Muscle of leg (tissue), 11 donors: ENCODE results near the gene GREM2. TPM values are rescaled to one million over a fixed set of nuclear protein-coding genes. Genes with fewer than 3 reads are reported as not detected.

Experiments
- DNase-seq: peaks from one replicate; pipeline ENCODE4 v3.0.0; 2013
- H3K27ac ChIP-seq: one replicate; pipeline ENCODE4 v1.5.1; 2013; ENCODE audit warnings: mild to moderate bottlenecking, low read length, control low read depth
- H3K27me3 ChIP-seq: one replicate; pipeline ENCODE4 v1.6.1; 2013; ENCODE audit warnings: low read length; ENCODE audit not compliant: control insufficient read depth, insufficient read depth
- H3K36me3 ChIP-seq: one replicate; pipeline ENCODE4 v1.6.1; 2013; ENCODE audit warnings: low read length; ENCODE audit not compliant: control insufficient read depth, insufficient read depth
- H3K4me1 ChIP-seq: one replicate; pipeline ENCODE4 v1.6.1; 2013; ENCODE audit warnings: low read length; ENCODE audit not compliant: control insufficient read depth, insufficient read depth
- H3K4me3 ChIP-seq: one replicate; pipeline ENCODE4 v1.5.1; 2013; ENCODE audit warnings: low read length, control low read depth
- H3K9me3 ChIP-seq: replicated peaks from 2 replicates; pipeline ENCODE4 v1.6.1; 2013; ENCODE audit warnings: low read depth, low read length; ENCODE audit not compliant: control insufficient read depth
- WGBS: methylation state at CpG from one replicate; pipeline ENCODE4 v1.1.5; 2013; ENCODE audit warnings: missing lambda C conversion rate; ENCODE audit not compliant: insufficient coverage; 5-methylcytosine and 5-hydroxymethylcytosine counted together
- polyA plus RNA-seq, 8 donors: library from polyadenylated mRNA; unstranded; fragments of 120-200 nt; gene quantifications; one replicate each; pipeline versions ENCODE4 v1.2.1 to v1.2.3, GENCODE V29; 2013; ENCODE audit warnings: inconsistent platforms in 1 of 8, low replicate concordance in 1 of 8; ENCODE audit not compliant: insufficient read length in 8 of 8, insufficient read depth in 1 of 8
- total RNA-seq: library from RNA; stranded (reverse); fragments of 120-200 nt; gene quantifications from one replicate; pipeline ENCODE4 v1.2.4, GENCODE V29; 2013

The GREM2 gene
- total and polyA plus RNA-seq, 9 donors: 2.0 to 8.3 (median 3.2) TPM

DNA sequence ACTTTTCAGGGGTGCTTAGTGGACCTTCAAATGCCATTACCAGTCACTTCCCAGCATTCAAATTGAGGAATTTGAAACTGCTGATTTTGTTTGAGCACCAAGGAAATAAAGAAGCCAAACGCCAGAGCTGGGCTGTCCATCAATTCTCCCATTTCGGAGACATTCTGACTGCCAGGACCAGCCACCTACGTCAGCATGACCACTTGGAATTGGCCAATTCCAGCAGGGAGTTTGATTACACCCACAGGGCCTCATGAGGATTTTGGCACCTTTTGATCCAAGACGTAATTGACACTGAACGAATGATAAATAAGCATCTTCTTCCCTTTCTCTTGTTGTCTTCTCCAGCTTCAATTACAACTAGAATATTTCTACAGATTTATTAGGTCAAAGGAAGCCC, 40.2 kb downstream of the GREM2 start:
- DNase-seq: no peak
- WGBS: 83% methylated on average over 3 of the region's 5 CpGs

DNA sequence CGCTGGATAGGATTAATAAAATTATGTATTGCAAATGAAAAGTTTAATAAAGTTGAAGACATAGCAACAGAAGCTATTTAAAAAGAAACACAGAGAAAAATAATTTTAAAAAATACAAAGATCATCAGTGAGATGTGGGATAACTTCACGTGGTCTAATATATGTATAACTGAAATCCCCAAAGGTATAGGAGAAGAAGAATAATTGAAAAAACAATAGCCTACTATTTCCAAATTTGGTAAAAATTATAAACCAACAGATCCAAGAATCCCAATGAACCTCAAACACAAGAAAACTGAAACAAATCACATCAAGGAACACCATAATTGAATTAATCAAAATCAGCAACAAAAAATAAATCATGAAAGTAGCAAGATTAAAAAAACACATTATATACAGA, 44.9 kb downstream of the GREM2 start:
- no CpG with 5 or more reads among the region's 2 CpGs for WGBS
- no peak overlapping the region for H3K4me3 ChIP-seq
- no peaks in the 10 kb centered on the region for H3K36me3 ChIP-seq
- DNase-seq: no peak
- no peaks in the 10 kb centered on the region for H3K27me3 ChIP-seq
- no peak overlapping the region for H3K27ac ChIP-seq
- no peaks in the 10 kb centered on the region for H3K4me1 ChIP-seq
- no peaks in the 10 kb centered on the region for H3K9me3 ChIP-seq

More for the DNA sequence above, 40.2 kb downstream of the GREM2 start:
- H3K27ac ChIP-seq: no peak overlapping the region
- H3K36me3 ChIP-seq: no peaks in the 10 kb centered on the region
- no peak overlapping the region for H3K4me3 ChIP-seq
- H3K9me3 ChIP-seq: no peaks in the 10 kb centered on the region
- no peaks in the 10 kb centered on the region for H3K4me1 ChIP-seq
- H3K27me3 ChIP-seq: no peaks in the 10 kb centered on the region

DNA sequence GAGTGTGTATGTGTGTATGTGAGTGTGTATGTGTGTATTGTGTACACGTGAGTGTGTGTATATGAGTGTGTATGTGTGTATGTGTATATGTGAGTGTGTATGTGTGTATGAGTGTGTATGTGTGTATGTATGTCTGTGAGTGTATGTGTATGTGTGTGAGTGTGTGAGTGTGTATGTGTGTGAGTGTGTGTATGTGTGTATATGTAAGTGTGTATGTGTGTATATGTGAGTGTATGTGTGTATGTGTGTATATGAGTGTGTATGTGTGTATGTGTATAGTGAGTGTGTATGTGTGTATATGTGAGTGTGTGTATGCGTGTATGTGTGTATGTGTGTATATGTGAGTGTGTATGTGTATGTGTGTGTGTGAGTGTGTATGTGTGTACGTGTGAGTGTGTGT, 49.2 kb downstream of the GREM2 start:
- Histone ChIP-seq H3K36me3 (no peaks in the 10 kb centered on the region), H3K4me1 (no peaks in the 10 kb centered on the region), H3K27me3 (no peaks in the 10 kb centered on the region), H3K4me3 (no peak overlapping the region), H3K27ac (no peak overlapping the region), H3K9me3 (no peaks in the 10 kb centered on the region)
- no peak for DNase-seq
- WGBS: 85% methylated on average over 3 of the region's 3 CpGs

DNA sequence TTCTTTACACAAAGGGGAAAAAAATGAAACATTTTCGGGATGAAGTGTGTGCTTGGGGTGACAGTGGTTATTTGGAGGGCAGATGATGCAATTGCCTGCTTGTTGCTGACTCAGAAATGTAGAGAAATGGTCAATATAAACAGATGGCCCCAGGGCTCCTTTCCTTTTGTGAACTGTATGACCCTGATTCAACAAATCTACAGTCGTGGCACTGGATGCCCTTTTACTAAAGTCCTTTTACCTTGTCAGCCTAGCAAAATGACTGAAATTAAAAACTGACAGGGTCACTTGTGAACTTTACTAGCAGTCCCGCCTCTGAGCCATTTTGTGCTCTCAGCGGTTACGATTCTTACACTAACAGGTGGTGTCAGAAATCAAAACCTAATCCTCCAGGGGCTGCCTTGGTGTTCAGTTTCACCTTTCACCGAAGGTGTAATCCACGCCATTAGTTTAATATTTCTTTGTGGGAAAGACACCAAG, 49.8 kb downstream of the GREM2 start:
- Histone ChIP-seq H3K36me3 (no peaks in the 10 kb centered on the region), H3K4me3 (no peak overlapping the region), H3K27ac (no peak overlapping the region), H3K27me3 (no peaks in the 10 kb centered on the region), H3K4me1 (no peaks in the 10 kb centered on the region), H3K9me3 (no peaks in the 10 kb centered on the region)
- 27% methylated on average over 3 of the region's 7 CpGs for WGBS
- DNase-seq: no peak

DNA sequence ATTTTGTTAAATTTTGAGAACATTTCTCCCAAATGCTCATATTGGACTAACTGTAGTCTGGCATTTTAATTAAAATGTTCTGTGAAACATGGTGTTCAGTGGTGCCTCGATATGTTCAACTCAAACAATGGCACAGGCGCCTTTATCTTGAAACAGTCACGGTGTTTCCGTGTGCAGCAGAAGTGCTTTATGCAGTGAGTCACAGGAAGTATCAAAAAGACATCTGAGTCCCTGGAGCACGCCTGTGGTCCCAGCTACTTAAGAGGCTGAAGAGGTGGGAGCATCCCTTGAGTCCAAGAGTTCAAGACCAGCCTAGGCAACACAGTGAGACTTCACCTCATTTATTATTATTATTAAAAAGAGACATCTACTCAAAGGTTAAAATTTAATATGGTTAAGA, 52.2 kb downstream of the GREM2 start:
- no peak overlapping the region for H3K4me3 ChIP-seq
- peaks cover 2% of the 10 kb centered on the region for H3K4me1 ChIP-seq
- no peak overlapping the region for H3K27ac ChIP-seq
- H3K27me3 ChIP-seq: no peaks in the 10 kb centered on the region
- 93% methylated on average over 4 of the region's 5 CpGs for WGBS
- no peak for DNase-seq
- no peaks in the 10 kb centered on the region for H3K9me3 ChIP-seq
- no peaks in the 10 kb centered on the region for H3K36me3 ChIP-seq

DNA sequence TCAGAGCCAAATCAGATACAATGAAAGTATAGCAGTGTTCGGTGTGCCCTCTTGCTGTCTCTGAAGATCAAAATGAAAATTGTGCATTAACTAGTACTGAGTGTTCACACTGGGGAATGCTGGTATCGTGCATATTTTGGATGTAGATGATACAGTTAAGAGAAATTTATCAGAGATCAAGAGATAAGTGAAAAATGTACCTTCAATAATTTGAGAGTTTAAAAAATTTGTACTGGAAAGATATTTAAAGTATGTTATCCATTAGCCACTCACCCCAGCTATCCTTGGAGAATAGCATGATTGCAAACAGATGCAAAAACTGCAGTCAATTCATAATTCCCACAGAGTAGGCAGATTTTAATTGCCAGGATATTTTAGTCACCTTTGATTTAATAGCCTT, 56.4 kb downstream of the GREM2 start:
- no peaks in the 10 kb centered on the region for H3K36me3 ChIP-seq
- no peak overlapping the region for H3K4me3 ChIP-seq
- peaks cover 2% of the 10 kb centered on the region for H3K4me1 ChIP-seq
- no peaks in the 10 kb centered on the region for H3K27me3 ChIP-seq
- 50% methylated on average over 1 of the region's 2 CpGs for WGBS
- DNase-seq: peak; percentile 29
- H3K9me3 ChIP-seq: no peaks in the 10 kb centered on the region
- no peak overlapping the region for H3K27ac ChIP-seq

DNA sequence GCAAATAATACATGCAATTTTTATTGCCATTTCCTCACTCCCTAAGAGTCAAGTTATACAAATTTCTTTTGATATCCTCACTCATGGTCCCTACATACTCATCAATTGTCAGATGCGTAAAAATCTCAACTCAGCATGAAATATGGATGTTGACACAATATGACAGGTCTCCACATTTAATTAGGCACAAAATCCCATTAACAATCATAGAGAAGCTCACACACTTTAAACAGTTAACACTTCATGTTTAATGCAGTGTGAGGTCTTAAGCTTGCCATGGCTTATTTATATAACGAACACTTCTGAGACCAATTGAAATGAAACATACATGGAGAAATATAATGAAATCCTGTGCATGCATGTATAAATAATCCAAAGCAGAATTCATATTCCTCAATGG, 58.6 kb downstream of the GREM2 start:
- DNase-seq: no peak
- Histone ChIP-seq H3K9me3 (no peaks in the 10 kb centered on the region), H3K36me3 (no peaks in the 10 kb centered on the region), H3K4me3 (no peak overlapping the region), H3K27me3 (no peaks in the 10 kb centered on the region), H3K27ac (no peak overlapping the region), H3K4me1 (peaks cover 2% of the 10 kb centered on the region)
- WGBS: no CpG with 5 or more reads among the region's 2 CpGs

DNA sequence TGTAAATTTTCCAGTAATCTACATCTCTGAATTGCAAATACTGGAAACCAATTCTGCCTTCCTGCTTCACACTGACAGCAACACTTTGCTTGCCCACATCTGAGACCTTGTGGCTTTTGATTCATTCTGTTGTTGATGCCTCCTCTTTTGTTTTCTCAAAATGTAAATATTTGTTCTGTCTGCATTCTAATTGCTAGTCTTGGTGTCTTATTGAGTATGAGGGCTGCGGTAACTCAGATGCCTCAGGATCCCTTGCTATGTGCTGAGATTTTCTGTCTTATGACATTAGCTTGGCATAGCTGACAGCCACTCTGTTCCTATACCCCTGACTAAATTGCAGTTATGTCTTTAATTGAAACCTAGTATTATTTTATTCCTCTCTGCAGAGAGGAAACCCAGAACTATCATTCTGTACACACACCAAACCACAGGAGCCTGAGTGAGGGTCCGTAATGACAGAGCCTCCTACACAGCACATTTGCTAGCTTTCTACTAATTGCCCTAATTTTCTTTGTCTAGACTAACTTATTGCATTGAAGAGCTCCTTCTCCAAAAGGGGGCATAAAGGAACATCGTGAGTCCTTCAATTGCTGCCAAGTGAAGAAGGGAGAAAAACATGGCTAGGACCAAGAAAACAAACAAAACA, 72.1 kb downstream of the GREM2 start:
- no peak overlapping the region for H3K27ac ChIP-seq
- no peak overlapping the region for H3K4me3 ChIP-seq
- no peak for DNase-seq
- H3K9me3 ChIP-seq: no peaks in the 10 kb centered on the region
- no peaks in the 10 kb centered on the region for H3K36me3 ChIP-seq
- no peaks in the 10 kb centered on the region for H3K4me1 ChIP-seq
- 100% methylated on average over 1 of the region's 3 CpGs for WGBS
- no peaks in the 10 kb centered on the region for H3K27me3 ChIP-seq

DNA sequence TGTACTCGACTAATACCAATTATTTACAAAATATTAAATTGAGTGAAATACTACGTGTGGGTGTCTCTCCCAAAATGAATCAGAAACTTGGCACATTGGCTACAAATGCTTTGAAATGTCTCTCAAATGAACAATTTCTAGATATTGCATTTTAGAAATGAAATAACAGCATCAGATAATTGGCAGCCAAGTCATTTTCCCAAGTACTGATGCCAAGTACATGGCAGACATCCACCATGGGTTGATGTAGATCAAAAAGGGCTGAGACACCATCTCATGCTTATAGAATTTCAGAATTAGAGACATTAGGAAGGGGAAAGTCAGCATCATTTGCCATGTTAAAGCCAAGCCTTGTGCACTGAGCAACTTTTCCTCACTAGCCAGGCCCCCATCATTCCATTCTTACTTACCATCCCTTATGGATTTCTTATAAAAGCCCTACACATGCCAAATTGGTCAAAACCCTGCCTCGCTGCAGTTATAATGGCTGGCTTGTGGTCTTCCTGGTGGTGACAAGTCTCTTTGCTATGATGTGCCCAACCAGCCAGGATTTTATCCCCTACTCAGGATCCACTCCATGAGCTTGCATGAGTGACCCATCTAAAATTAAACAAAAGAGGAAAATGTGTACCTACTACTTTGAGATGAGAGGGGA, 73.1 kb downstream of the GREM2 start:
- DNase-seq: peak; percentile 71

DNA sequence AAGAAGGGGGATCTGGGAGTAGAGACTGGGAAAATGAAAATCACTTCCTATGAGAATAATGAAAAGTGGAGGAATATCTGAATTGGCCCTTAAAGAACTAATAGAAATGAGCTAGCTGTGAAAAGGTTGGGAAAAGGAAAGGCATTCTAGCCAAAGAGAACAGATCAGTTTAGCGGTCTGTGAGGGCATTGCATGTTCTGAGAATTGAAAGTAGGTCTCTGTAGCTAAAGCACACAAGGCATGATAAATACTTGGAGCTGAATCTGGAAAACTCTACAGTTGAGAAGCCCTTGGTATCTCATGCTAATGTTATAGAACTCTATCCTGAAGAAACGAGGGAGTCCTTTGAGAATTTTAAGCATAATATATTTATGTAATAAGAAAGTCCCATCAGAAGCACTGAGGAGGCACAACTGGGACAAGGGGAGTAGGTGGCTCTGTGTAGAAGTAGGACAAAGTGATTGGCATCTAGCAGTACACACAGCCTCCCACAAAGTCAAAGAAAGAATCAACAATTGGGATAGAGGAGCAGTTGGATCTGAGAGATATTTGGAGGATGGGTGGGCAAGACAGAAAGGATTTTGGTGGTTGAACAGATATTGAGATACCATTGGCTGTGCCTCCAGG, 78.7 kb downstream of the GREM2 start:
- Histone ChIP-seq H3K36me3 (no peaks in the 10 kb centered on the region), H3K27me3 (no peaks in the 10 kb centered on the region), H3K4me1 (peaks cover 2% of the 10 kb centered on the region), H3K9me3 (no peaks in the 10 kb centered on the region), H3K4me3 (no peak overlapping the region), H3K27ac (no peak overlapping the region)
- no peak for DNase-seq
- 100% methylated on average over 1 of the region's 2 CpGs for WGBS

More for the DNA sequence above, 73.1 kb downstream of the GREM2 start:
- Histone ChIP-seq H3K27ac (no peak overlapping the region), H3K36me3 (no peaks in the 10 kb centered on the region), H3K4me1 (no peaks in the 10 kb centered on the region), H3K4me3 (no peak overlapping the region), H3K9me3 (no peaks in the 10 kb centered on the region), H3K27me3 (no peaks in the 10 kb centered on the region)
- no CpG with 5 or more reads among the region's 3 CpGs for WGBS
